Endothelial cell (in vitro differentiated cells): ENCODE data around the gene TRIM61. TPM values are rescaled to one million over a fixed set of nuclear protein-coding genes. Genes with fewer than 3 reads are reported as not detected.
"Not testable (repeated sequence)": the region's sequence is repeated elsewhere in the genome, so short reads cannot be mapped to it uniquely, and the experiment has no call there.

Source experiments
- DNase-seq: peaks from one replicate; pipeline ENCODE4 v3.0.0; 2021; ENCODE audit warnings: low spot score
- H3K27ac Mint-ChIP-seq: one replicate; pipeline ENCODE4 v1.8.0; 2021; ENCODE audit warnings: mixed read lengths, inconsistent platforms; ENCODE audit not compliant: unreplicated experiment
- H3K27me3 Mint-ChIP-seq: one replicate; pipeline ENCODE4 v1.8.0; 2021; ENCODE audit warnings: mild to moderate bottlenecking, moderate library complexity, mixed read lengths, inconsistent platforms; ENCODE audit not compliant: unreplicated experiment
- H3K36me3 Mint-ChIP-seq: one replicate; pipeline ENCODE4 v1.8.0; 2021; ENCODE audit warnings: mild to moderate bottlenecking, low read depth, mixed read lengths, inconsistent platforms; ENCODE audit not compliant: unreplicated experiment
- H3K4me1 Mint-ChIP-seq: one replicate; pipeline ENCODE4 v1.8.0; 2021; ENCODE audit warnings: mild to moderate bottlenecking, mixed read lengths, inconsistent platforms; ENCODE audit not compliant: unreplicated experiment
- H3K4me3 Mint-ChIP-seq: one replicate; pipeline ENCODE4 v1.8.0; 2021; ENCODE audit warnings: mild to moderate bottlenecking, mixed read lengths, inconsistent platforms; ENCODE audit not compliant: unreplicated experiment
- H3K9me3 Mint-ChIP-seq: one replicate; pipeline ENCODE4 v1.8.0; 2021; ENCODE audit warnings: mixed read lengths, inconsistent platforms; ENCODE audit not compliant: unreplicated experiment
- total RNA-seq: library from RNA; stranded (reverse); fragmentation: NEBNext Ultra II Directional; extraction: Animal tissue kit (Norgen Biotek cat#: 25700); gene quantifications from one replicate; pipeline ENCODE4 v1.2.1, GENCODE V29; 2021; ENCODE audit not compliant: unreplicated experiment
- TF ChIP-seq, protein P1 (sequence below): fragments of 200-600 bp; sonication (generic); IDR thresholded peaks from one replicate; pipeline ENCODE4 v1.5.0; 2021; ENCODE audit warnings: antibody characterized with exemption; ENCODE audit not compliant: unreplicated experiment

The TRIM61 gene
- total RNA-seq, 1 donor from 2014 or later: 1.8 TPM

- Mint-ChIP-seq H3K4me3 (no peak overlapping the region), H3K27ac (no peak overlapping the region), H3K4me1 (peaks cover 6% of the 10 kb centered on the region), H3K27me3 (peaks cover 2% of the 10 kb centered on the region), H3K9me3 (no peaks in the 10 kb centered on the region), H3K36me3 (no peaks in the 10 kb centered on the region)
- DNase-seq: no peak
- TF ChIP-seq, protein P1, sequence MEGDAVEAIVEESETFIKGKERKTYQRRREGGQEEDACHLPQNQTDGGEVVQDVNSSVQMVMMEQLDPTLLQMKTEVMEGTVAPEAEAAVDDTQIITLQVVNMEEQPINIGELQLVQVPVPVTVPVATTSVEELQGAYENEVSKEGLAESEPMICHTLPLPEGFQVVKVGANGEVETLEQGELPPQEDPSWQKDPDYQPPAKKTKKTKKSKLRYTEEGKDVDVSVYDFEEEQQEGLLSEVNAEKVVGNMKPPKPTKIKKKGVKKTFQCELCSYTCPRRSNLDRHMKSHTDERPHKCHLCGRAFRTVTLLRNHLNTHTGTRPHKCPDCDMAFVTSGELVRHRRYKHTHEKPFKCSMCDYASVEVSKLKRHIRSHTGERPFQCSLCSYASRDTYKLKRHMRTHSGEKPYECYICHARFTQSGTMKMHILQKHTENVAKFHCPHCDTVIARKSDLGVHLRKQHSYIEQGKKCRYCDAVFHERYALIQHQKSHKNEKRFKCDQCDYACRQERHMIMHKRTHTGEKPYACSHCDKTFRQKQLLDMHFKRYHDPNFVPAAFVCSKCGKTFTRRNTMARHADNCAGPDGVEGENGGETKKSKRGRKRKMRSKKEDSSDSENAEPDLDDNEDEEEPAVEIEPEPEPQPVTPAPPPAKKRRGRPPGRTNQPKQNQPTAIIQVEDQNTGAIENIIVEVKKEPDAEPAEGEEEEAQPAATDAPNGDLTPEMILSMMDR: no peak
Measured at GRCh38 chr4:164945146-164945545, 32.3 kb downstream of the TRIM61 start.

- H3K4me3 Mint-ChIP-seq: no peak overlapping the region
Measured at GRCh38 chr4:164943192-164943591, 34.3 kb downstream of the TRIM61 start.

DNA sequence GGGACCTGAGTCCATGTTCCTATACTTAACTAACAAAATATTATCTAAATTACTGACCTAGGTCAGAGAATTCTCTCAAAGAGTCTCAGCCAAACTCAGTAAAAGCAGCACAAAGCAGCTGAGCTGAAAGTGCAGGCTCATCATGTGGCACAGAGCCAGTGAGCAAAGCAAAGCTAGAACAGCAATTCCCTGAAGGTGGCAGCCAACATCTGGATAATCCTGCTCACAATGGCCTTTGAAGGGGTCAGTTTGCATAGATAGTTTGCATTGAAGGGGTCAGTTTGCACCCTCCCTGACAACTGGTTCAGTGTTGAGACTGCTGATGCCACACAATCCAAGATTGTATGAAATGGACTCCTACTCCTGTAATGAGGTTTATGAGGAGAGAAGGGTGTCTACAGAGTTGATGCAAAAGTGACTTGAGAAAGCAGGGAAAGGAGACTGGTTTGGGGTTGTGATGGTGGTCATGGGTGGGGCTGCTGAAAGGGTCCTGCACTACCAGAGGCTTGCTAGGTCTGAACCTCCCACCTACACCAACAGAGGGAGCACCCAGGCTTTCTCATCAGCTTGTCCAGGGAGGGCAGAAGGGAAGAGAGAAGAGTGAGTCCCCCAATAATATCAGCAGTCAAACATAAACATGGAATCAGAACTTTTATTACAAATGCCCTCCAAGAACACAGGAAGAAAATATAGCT is 39.7 kb downstream of the TRIM61 start:
- Mint-ChIP-seq H3K4me1 (no peaks in the 10 kb centered on the region), H3K4me3 (no peak overlapping the region), H3K36me3 (no peaks in the 10 kb centered on the region), H3K27ac (no peak overlapping the region), H3K9me3 (no peaks in the 10 kb centered on the region), H3K27me3 (peaks cover 4% of the 10 kb centered on the region)
- TF ChIP-seq, protein P1: no peak
- DNase-seq: no peak

More at GRCh38 chr4:164943192-164943591, 34.3 kb downstream of the TRIM61 start:
- Mint-ChIP-seq H3K36me3 (no peaks in the 10 kb centered on the region), H3K4me1 (peaks cover 4% of the 10 kb centered on the region), H3K9me3 (no peaks in the 10 kb centered on the region), H3K27me3 (peaks cover 2% of the 10 kb centered on the region), H3K27ac (no peak overlapping the region)
- TF ChIP-seq, protein P1: no peak
- DNase-seq: no peak

DNA sequence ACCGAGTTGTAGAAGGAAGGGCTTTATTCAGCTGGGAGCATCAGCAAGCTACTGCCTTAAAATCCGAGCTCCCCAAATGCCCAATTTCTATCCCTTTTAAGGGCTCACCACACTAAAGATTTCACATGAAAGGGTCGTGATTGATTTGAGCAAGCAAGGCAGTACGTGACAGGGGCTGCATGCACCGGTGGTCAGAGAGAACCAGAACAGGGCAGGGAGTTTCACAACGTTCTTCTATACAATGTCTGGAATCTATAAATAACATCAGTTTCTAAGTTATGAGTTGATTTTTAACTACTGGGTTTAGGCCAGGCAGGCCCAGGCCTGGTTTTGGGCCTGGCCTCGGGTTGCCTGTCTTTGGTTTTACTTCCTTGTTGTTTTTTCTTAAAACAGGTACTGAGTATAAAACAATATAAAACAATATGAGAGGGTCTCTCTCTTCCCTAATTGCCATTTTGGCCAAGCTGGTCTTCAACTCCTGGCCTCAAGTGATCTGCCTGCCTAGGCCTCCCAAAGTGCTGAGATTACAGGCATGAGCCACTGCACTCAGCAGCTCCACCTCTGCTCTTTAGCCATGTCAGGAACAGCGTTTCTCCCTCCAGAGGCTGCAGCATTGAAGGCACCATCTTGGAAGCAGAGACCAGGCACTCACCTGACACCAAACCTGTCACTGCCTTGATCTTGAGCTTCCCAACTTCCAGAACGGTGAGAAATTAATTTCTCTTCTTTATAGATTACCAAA is 41.4 kb downstream of the TRIM61 start:
- H3K4me1 Mint-ChIP-seq, DNase-seq, H3K36me3 Mint-ChIP-seq, H3K27me3 Mint-ChIP-seq, H3K27ac Mint-ChIP-seq, H3K9me3 Mint-ChIP-seq, H3K4me3 Mint-ChIP-seq: not testable (repeated sequence)

GRCh38 chr4:164935363-164935762 is 42.1 kb downstream of the TRIM61 start:
- no peak overlapping the region for H3K4me3 Mint-ChIP-seq
- H3K4me1 Mint-ChIP-seq: peaks cover 7% of the 10 kb centered on the region
- peaks cover 3% of the 10 kb centered on the region for H3K27me3 Mint-ChIP-seq
- H3K9me3 Mint-ChIP-seq: no peaks in the 10 kb centered on the region
- H3K27ac Mint-ChIP-seq: no peak overlapping the region
- TF ChIP-seq, protein P1: no peak
- peak; percentile 46 for DNase-seq
- no peaks in the 10 kb centered on the region for H3K36me3 Mint-ChIP-seq
